Ovary (tissue), 9 donors: ENCODE measurements around the gene DNM2. TPM values are rescaled to one million over a fixed set of nuclear protein-coding genes. Genes with fewer than 3 reads are reported as not detected.
"Not testable (repeated sequence)": the region's sequence is repeated elsewhere in the genome, so short reads cannot be mapped to it uniquely, and the experiment has no call there.

Experiments used
- DNase-seq, 5 donors: peaks; one replicate each; pipeline ENCODE4 v3.0.0-alpha.2; 2019 to 2020
- H3K27ac ChIP-seq, 2 donors: fragments of 200-600 bp; one replicate each; pipeline versions ENCODE4 v1.5.1 to v1.8.0; 2019 to 2022
- H3K27me3 ChIP-seq: fragments of 200-600 bp; one replicate; pipeline ENCODE4 v1.8.0; 2022
- H3K36me3 ChIP-seq: fragments of 200-600 bp; sonication (generic); one replicate; pipeline ENCODE4 v1.5.1; 2019
- H3K4me1 ChIP-seq: one replicate; pipeline ENCODE4 v1.8.1; 2013; ENCODE audit warnings: mild to moderate bottlenecking, moderate library complexity; ENCODE audit not compliant: insufficient read depth
- H3K4me3 ChIP-seq: fragments of 200-600 bp; sonication (generic); one replicate; pipeline ENCODE4 v1.5.1; 2017
- H3K9me3 ChIP-seq, 2 donors: fragments of 200-600 bp in 1 of 2; sonication (generic) in 1 of 2; one replicate each; pipeline versions ENCODE4 v1.5.1 to v1.8.1; 2013 to 2019; ENCODE audit warnings: mild to moderate bottlenecking in 1 of 2, moderate library complexity in 1 of 2
- EP300 ChIP-seq: sonication (generic); formaldehyde crosslinking; IDR thresholded peaks from one replicate; pipeline ENCODE4 v1.6.1; 2017; ENCODE audit warnings: antibody characterized with exemption
- POLR2A ChIP-seq: fragments of 450-650 bp; IDR thresholded peaks from one replicate; pipeline ENCODE4 v1.6.1; 2017; ENCODE audit warnings: antibody characterized with exemption, mild to moderate bottlenecking, moderate library complexity
- WGBS, 3 donors: extraction: QIAGEN DNeasy Blood & Tissue Kit in 1 of 3; methylation state at CpG; one replicate each; pipeline versions ENCODE4 v1.1.5 to v1.1.7; 2013 to 2017; 5-methylcytosine and 5-hydroxymethylcytosine counted together
- intact Hi-C, 4 donors: fragments of 100-400 bp; cut with DNase I; formaldehyde crosslinking; loops; one replicate each; pipeline versions ENCODE4 v1.11.0 to v1.15.1; 2022 to 2023
- polyA plus RNA-seq, 2 donors: library from polyadenylated mRNA; stranded (reverse); fragments of 200-250 nt in 1 of 2; fragments of 350-450 nt in 1 of 2; fragmentation: Illumina TruSeq in 1 of 2; extraction: RNeasy Lipid Tissue Mini Kit (QIAGEN cat#74804) in 1 of 2; gene quantifications; one replicate each; pipeline ENCODE4 v1.2.3, GENCODE V29; 2013 to 2014
- total RNA-seq, 7 donors: library from RNA; depleted of rRNA in 2 of 7; stranded (reverse); fragments of >200 nt in 2 of 7; fragmentation: NEBNext Ultra II Directional in 3 of 7; extraction: Animal tissue kit (Norgen Biotek cat#: 25700) in 3 of 7; gene quantifications; one replicate each; pipeline versions ENCODE4 v1.1.0 to v1.2.4, GENCODE V29; 2016 to 2023
- TF ChIP-seq, protein P1 (sequence below), 3 donors: fragments of 450-650 bp in 2 of 3; fragments of 200-600 bp in 1 of 3; IDR thresholded peaks; one replicate each; pipeline versions ENCODE4 v1.5.1 to v1.8.0; 2016 to 2022; ENCODE audit warnings: antibody characterized with exemption in 3 of 3, mild to moderate bottlenecking in 1 of 3
- donor health status: DM: no; HTN: no; CAD: no; lungs with moderate emphysema.
- donor health status: DM: no; HTN: no; CAD: no.
- donor health status: Bipolar disorder and iron deficiency.
- donor health status: DM: yes; HTN: yes; CAD: no.
- donor health status: DM: no; HTN: no; CAD: no.
- donor health status: DM: yes; HTN: yes; CAD: no.

DNM2 gene
- total and polyA plus RNA-seq, 9 donors, result 51.1 to 121 (median 74.3) TPM

DNA sequence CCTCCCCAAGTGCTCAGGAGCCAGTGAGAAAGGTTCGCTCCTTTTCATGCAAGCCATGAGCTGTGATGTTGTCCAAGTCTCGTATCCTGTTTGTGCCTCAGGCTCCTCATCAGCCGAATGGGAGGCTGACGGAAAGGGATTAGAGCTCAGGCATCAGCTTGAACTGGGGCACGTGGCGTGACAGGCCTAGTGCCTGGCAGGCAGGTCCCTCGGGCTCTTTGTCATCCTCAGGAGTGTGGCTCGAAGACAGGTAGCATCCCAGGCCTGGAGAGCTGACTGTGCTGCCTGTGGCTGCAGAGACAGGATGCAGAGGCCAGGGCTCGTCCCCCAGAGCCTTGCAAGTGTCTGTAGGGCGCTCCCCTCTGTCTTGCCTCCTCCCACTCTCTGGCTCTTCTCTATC, 38.5 kb downstream of the DNM2 start:
- WGBS, 3 donors, result 84 to 89% (median 86%) methylated on average over 10 of the region's 10 CpGs
- no peaks in the 10 kb centered on the region for H3K36me3 ChIP-seq
- no peaks in the 10 kb centered on the region for H3K9me3 ChIP-seq
- H3K27ac ChIP-seq, result no peak overlapping the region
- no peak for DNase-seq
- H3K4me1 ChIP-seq, result peaks cover 4% of the 10 kb centered on the region
- TF ChIP-seq, protein P1, sequence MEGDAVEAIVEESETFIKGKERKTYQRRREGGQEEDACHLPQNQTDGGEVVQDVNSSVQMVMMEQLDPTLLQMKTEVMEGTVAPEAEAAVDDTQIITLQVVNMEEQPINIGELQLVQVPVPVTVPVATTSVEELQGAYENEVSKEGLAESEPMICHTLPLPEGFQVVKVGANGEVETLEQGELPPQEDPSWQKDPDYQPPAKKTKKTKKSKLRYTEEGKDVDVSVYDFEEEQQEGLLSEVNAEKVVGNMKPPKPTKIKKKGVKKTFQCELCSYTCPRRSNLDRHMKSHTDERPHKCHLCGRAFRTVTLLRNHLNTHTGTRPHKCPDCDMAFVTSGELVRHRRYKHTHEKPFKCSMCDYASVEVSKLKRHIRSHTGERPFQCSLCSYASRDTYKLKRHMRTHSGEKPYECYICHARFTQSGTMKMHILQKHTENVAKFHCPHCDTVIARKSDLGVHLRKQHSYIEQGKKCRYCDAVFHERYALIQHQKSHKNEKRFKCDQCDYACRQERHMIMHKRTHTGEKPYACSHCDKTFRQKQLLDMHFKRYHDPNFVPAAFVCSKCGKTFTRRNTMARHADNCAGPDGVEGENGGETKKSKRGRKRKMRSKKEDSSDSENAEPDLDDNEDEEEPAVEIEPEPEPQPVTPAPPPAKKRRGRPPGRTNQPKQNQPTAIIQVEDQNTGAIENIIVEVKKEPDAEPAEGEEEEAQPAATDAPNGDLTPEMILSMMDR (IDR thresholded peaks at IDR 0.05), result no peak
- no peak for TF ChIP-seq POLR2A
- no peak for TF ChIP-seq EP300
- no peaks in the 10 kb centered on the region for H3K27me3 ChIP-seq
- intact Hi-C loops, result no loop called here
- no peak overlapping the region for H3K4me3 ChIP-seq

DNA sequence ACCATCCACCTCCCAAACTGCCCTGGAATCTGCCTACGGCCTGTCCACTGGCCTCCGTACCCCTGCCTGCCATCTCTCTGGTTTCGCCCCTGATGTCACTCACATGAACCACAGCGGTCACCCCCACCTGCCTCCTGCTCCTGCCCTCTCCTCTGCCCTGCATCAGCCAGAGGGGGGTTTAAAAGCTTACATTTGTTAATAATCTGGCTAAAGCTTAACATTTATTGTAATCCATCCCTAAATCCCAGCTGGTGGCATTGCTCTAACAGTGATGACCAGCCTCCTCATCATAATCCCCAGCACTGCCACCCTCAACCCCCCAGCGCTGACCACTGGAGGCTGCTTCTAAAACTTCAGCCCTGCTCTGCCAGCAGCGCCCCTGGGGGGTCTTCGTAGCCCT, 38.9 kb downstream of the DNM2 start:
- no peak for DNase-seq
- no peaks in the 10 kb centered on the region for H3K9me3 ChIP-seq
- H3K27ac ChIP-seq, result no peak overlapping the region
- H3K4me1 ChIP-seq, result peaks cover 4% of the 10 kb centered on the region
- H3K4me3 ChIP-seq, result no peak overlapping the region
- no peaks in the 10 kb centered on the region for H3K27me3 ChIP-seq
- WGBS, 3 donors, result 96 to 99% (median 97%) methylated on average over 7 of the region's 7 CpGs
- H3K36me3 ChIP-seq, result no peaks in the 10 kb centered on the region
- intact Hi-C loops, result no loop called here
- TF ChIP-seq, protein P1 (IDR thresholded peaks at IDR 0.05), result no peak
- TF ChIP-seq EP300 (no peak), POLR2A (no peak)

DNA sequence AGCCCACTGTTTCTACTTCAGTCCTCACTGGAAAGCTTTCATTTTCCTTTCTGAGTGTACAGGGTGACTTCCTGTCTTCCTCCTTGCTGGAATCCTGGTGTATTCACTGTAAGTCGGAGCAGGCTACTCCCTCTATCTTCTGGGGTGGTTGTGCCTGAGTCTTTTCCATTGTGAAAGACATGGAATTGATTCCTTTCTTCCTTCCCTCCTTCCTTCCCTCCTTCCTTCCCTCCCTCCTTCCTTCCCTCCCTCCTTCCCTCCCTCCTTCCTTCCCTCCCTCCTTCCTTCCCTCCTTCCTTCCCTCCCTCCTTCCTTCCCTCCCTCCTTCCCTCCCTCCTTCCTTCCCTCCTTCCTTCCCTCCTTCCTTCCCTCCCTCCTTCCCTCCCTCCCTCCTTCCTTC, 40.2 kb downstream of the DNM2 start:
- 60 to 84% (median 73%) methylated on average over 1 of the region's 1 CpG for WGBS, 3 donors
- DNase-seq, H3K36me3 ChIP-seq: not testable (repeated sequence)

DNA sequence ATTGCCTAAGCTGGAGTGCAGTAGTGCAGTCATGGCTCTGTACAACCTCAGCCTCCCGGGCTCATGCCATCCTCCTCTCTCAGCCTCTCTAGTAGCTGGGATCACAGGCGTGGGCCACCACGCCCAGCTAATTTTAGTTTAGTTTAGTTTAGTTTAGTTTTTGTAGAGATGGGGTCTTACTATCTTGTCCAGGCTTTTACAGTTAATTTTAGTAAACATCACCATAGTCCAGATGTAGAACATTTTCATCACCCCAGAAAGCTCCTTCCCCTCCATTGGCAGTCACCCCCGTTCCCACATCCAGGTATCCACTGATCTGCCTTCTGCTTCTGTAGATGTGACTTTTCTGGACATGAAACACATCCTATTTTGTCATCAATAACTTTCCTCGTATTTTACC, 41.1 kb downstream of the DNM2 start:
- intact Hi-C loops, result no loop called here
- no peaks in the 10 kb centered on the region for H3K36me3 ChIP-seq
- TF ChIP-seq, protein P1 (IDR thresholded peaks at IDR 0.05), result no peak
- no peak for TF ChIP-seq EP300
- TF ChIP-seq POLR2A, result no peak
- H3K9me3 ChIP-seq, result no peaks in the 10 kb centered on the region
- 84 to 88% (median 86%) methylated on average over 5 of the region's 5 CpGs for WGBS, 3 donors
- DNase-seq, result no peak
- no peaks in the 10 kb centered on the region for H3K27me3 ChIP-seq
- H3K27ac ChIP-seq, result no peak overlapping the region
- H3K4me1 ChIP-seq, result peaks cover 8% of the 10 kb centered on the region
- no peak overlapping the region for H3K4me3 ChIP-seq

More for the DNA sequence above, 40.2 kb downstream of the DNM2 start:
- H3K4me1 ChIP-seq, H3K4me3 ChIP-seq, H3K27me3 ChIP-seq, H3K9me3 ChIP-seq, H3K27ac ChIP-seq, intact Hi-C loops: not testable (repeated sequence)

DNA sequence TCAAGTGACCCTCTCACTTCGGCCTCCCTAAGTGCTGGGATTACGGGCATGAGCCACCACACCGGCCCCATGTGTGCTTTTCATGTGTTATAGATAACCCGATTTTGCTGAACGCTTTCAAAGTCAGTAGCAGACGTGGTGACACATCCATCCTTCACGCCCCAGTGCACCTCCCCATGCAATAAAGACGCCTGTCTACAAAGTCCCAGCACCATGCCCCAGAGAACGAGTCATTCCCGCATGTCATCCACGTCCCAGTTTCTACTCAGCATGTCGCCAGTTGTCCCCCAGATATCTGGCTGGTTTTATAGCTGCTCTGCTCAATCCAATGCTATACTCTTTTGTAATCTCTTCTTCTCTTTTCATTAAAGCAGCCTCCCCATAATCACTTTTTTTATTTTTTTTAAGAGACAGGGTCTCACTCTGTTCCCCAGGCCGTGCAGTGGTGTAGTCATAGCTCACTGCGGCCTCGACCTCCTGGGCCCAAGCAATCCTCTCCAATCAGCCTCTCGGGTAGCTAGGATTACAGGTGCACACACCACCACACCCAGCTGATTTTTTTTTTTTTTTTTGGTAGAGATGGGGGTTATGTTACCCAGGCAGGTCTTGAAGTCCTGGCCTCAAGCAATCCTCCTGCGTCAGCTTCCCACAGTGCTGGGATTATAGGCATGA, 42.5 kb downstream of the DNM2 start:
- Histone ChIP-seq H3K9me3 (no peaks in the 10 kb centered on the region), H3K27me3 (no peaks in the 10 kb centered on the region), H3K27ac (no peak overlapping the region), H3K36me3 (no peaks in the 10 kb centered on the region), H3K4me3 (no peak overlapping the region), H3K4me1 (peaks cover 15% of the 10 kb centered on the region)
- TF ChIP-seq, protein P1 (IDR thresholded peaks at IDR 0.05), result no peak
- TF ChIP-seq POLR2A (no peak), EP300 (no peak)
- intact Hi-C loops, result no loop called here
- DNase-seq, result no peak
- 78 to 91% (median 89%) methylated on average over 17 of the region's 17 CpGs for WGBS, 3 donors
